Measurements from ENCODE around the gene LGI2. TPM values are rescaled to one million over a fixed set of nuclear protein-coding genes. Genes with fewer than 3 reads are reported as not detected.
A peak's percentile ranks its signal among the peaks of the same experiment; 100 is the strongest.
"Not testable (repeated sequence)": the region's sequence is repeated elsewhere in the genome, so short reads cannot be mapped to it uniquely, and the experiment has no call there.

Gene LGI2
- polyA plus RNA-seq, 1 donor, result 4.4 TPM

DNA sequence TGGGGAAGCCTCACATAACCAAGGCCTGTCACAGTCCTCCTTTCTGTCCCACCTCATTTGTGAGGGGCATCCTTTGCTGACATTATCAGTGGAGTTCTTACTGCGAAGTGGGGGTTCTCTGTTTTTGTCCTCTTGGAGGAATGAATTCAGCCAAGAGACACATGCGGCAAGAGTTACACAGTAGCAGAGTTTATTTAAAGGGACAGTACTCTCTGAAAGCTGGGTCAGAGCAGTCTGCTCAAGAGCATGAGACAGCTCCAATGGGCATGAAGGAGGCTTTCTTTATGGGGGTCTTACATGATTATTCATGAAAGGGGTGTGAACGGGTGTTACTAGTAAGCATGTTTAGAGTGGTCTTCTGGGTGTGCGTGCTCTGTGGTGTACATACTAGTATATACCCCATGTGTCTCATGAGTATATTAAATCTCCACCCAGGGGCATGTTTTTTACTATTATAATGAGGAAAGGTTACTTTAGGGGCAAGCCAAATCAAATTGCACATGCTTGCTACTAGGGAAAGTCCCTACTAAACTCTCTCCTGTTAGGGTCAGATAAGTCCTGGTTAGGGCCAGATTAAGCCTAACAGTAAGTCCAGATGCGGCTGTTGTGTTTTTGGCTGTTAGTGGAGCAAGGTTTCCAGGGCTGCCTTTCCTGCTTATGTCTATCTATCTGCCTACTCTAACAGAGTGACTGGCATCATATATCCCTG lies 19.8 kb upstream of the LGI2 start:
- no peak for DNase-seq (ENCODE audit: low read depth)

DNA sequence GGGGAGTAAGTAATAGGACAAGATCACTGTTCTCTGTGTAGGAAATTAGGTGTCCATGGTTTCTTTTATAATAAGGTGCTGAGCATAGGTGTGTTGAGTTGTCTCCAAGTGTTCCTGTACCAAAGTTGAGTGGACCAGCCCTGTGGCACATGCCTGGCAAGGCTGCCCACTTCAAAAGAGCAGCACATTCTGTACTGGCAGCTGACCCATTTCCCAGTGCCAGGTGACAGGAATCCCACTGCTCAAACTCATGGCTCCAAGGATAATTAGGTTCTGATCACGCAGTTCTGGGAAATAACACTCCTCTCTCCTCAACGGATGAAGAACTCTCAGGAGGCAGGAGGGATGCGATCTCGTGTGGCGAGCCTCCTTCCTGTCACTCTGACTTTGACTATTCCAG lies 12.8 kb upstream of the LGI2 start:
- no peak for DNase-seq (ENCODE audit: low read depth)

DNA sequence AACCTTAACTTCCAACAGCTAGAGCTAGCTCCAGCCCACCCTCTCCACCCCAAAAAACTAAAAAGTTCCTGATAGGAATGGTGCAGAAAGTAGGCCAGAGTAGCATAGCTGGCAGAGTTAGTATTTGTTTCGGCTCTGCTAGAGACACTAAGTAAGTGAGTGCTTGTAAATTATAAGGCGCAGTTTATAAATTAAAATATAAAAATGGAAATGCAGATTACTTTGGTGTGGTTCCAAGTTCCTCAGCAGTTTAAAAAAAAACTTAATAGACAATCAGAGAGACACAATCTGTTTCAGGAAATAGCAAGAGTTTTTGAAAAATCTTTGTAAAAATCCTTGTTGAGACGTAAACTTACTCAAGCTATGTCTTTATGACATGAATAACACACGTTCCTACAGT lies 2.8 kb upstream of the LGI2 start:
- no peak for DNase-seq (ENCODE audit: low read depth)

DNA sequence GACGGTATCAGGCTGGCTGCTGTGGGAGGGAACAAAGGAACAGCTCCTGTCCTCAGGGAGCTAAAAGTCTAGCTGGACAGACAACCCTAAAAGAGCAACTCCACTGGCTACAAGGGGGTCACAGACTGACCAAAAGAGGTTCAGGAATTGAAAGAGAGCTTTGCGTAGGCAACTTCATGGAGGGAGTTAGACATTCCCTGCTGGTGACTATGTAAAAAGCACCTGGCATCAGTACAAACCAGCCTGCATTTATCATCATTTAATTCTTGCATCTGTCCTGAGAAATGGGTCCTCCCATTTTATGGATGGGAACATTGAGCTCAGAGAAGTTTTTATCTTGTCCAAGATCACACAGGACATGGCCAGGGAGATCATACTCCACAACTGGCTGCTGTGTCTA lies 1.4 kb upstream of the LGI2 start:
- no peak for DNase-seq (ENCODE audit: low read depth)

DNA sequence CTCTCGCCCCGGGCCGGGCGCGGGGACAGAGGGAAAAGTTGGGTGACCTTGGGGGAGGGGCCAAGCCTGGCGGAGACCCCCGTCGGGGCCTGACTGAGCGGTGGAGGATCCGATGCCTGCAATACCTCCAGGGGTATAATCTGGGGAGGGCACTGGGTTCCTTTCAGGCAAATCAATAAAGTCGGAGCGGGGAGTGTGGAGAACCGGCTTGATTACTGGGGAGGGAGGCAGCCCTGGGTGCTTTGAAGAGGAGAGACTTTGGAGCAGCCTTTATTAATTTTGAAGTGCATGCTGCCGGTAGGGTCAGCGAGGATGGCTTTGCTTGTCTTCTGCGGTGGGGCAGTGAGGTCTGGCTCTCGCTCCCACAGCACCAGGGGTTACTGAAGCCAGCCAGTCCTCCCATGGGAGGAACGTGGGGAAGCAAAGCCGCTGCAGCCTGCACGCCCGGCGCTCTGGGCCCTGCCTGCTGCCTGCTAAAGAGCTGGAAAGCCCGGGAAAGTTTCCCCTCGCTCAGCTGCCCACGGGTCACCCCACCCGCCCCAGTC lies 403 bp upstream of the LGI2 start:
- no peak for DNase-seq (ENCODE audit: low read depth)

DNA sequence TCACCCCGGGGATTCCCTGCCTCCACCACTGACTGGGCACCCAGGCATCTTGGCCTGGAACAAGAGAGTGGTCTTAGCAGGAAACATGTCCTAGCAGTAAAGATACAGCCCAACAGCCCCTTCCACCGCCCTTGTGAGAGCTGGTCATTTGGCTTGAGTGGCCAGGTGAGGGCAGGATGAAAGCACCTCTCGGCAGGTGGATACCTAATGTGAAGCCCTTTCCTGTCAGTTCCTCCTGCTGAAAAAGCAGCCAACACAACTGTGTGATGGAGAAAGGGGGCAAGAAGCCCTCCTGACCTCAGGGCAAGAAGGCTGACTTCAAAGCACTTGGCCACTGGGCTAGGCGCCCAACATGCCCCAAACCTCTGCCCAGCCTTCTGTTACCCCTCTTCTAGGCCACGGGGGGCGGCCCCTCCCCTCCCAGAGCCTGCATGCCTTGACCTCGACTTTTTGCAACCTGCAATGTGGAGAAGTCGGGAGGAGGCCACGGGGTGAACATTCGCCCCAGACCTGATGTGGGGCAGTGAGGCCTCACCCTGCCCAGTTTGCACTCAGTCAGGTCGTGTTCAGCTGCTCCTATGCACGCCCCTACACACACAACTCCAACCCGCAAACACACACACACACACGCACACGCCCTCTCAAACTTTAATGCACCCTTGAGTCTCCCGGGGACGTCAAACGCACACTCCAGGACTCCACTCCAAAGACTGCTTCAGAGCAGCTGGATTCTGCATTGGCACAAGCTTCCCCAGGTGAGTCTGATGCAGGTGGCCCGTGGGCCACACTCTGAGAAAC lies 1.1 kb downstream of the LGI2 start:
- no peak for DNase-seq (ENCODE audit: low read depth)

DNA sequence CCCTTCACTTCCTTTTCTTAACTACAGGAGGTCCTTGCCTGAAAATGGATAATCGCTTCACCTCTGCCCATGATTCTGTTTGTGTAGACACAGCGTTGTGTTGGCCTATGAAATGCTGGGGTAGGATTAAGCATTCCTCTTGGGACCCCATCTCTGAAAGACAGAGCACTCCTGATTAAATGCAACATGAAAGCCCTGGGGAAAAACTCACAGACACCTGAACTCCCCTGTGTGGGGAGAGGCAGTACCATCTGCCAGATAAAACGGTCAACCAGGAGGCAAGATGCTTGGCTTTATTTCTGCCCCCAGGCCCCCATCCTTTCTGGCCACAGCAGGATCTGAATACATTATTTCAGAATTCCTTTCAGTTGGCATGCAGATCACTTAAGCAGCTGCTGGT lies 1.9 kb downstream of the LGI2 start:
- no peak for DNase-seq (ENCODE audit: low read depth)

DNA sequence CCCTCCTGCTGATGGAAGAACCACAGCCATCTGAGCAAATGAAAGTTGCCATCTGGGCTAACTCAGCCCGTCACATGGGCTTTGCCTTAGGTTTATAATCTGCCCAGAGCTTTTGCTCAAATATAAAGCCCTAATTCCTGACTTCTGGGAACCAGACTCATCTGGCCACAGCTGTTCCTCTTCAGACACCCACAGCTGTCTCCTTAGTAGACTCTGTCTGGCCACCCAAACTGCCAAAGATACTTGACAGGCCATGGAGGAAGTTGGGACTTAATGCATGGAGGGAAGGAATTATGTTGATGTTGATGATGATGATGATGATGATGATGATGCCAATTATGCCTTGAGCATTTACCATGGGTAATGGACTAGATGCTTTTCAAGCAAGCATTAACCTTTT lies 8.0 kb downstream of the LGI2 start:
- no peak for DNase-seq (ENCODE audit: low read depth)

DNA sequence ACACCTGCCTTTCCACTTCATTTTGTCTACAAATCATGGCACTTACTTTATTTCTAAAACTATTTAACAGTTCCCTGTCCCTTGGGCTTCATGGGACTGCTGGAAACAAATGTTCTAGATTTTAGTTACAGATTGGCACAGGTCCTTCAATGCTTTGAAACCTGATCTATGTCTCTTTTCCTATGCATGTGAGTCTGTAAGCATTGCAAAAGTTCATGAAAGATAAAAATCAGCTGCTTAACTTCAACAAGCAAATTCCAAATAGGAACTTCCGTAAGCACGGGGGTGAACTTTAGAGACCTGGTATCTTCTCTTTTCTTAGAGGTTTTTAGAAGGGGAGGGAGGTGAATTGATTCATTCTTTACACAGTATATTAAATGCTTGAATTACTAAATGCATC lies 9.5 kb downstream of the LGI2 start:
- DNase-seq (ENCODE audit: low read depth), result no peak

DNA sequence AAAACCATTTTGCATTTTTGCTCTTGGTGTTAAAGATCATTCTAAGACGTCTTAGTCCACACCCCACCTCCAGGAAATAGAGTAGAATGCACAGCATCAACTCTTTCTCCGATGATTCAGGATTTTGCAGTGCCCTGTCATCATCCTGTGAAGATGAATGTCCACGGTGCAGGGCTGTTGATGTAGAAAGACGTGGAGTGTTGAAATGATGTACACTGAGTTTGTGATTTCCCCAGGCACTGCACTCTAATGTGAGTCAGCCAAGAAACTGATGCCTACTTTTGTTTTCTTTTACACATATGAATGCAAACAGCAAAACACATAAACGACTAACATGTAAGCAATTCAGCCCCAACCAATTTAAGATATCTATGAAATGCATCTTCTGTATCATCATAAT lies 10.5 kb downstream of the LGI2 start:
- DNase-seq (ENCODE audit: low read depth), result no peak

DNA sequence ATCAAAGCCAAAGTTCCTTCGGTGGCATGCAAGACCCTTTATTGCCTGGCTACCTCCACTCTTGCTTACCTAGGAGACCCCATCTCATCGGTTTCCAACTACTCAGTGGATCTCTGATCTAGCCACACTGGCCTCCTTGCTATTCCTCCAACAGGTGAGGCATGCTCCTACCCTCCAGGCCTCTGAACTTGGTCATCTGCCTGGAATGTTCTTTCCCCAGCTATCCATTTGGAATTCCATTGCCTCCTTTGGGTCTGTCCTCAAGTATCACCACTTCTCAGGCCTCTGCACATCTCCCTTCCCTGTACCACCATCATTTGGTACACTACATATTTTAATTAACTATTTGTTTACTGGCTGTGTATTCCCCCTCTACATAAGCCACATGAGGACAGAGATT lies 11.2 kb downstream of the LGI2 start:
- DNase-seq (ENCODE audit: low read depth), result no peak

DNA sequence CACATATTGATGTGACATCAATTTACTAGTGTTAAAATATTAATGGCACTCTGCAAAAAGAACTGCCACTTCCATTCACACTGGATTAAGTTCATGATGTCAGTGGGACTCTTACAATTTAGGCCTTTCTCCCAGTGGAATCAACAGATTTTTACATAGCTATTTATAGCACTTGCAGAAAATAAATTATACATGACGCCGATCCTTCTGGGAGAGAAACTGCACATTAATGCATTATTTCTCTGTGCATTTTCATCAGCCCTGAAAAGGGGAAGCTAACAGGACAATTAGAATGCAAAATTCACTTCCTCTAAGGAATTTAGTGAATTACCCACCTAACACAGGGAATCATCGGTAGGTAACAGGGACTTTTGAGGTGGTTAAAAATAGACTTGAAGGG lies 15.7 kb downstream of the LGI2 start:
- DNase-seq (ENCODE audit: low read depth), result no peak

DNA sequence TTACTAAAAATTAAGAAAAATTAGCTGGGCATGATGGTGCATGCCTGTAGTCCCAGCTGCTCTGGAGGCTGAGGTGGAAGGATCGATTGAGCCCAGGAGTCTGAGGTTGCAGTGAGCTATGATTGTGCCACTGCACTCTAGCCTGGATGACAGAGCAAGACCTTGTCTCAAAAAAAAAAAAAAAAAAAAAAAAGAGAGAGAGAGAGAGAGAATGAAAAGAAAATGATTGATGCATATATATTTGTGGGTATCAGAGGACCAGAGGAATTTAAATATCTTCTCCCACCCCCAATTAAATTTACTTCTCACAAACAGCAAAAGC lies 16.1 kb downstream of the LGI2 start:
- not testable (repeated sequence) for DNase-seq (ENCODE audit: low read depth)

DNA sequence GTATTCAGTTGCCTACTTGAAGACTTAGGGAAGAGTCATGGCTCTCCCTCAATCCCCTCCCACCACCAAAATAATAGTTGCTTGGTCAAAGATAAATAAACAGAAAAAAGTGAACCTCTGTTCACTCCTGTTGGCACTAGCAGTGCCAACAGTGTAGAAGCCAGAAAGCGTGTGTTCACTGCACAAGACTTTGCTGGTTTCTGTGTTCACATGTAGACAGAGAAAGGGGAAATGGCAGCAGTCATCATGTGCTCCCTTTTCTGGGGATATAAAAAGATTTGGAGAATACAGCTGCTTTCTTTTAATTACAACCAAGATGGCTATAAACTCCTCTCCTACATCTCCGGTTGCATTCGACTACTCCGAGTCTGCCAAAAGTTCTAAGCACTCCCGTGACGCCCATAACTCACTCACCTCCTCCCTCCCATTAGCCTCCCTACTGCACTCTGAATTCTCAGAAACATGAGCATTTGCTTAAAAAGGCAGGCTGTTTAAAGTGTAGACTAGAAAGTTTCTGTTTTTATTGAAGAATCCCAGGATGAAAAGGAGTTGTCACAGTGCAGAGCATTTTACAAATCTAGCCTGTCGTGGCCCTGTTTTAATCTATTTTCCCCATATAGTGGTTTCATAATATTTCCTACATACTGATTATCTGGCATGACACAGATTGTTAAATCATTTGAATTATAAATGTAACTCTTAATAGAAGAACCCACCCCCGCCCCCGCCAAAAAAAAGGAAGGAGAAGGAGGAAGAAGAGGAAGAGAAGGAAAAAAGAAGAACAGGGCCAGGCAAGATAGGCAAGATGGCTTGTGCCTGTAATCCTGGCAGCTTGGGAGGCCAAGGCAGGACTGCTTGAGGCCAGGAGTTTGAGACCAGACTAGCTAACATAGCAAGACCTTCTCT lies 16.7 kb downstream of the LGI2 start:
- peak; percentile 74 for DNase-seq (ENCODE audit: low read depth)

DNA sequence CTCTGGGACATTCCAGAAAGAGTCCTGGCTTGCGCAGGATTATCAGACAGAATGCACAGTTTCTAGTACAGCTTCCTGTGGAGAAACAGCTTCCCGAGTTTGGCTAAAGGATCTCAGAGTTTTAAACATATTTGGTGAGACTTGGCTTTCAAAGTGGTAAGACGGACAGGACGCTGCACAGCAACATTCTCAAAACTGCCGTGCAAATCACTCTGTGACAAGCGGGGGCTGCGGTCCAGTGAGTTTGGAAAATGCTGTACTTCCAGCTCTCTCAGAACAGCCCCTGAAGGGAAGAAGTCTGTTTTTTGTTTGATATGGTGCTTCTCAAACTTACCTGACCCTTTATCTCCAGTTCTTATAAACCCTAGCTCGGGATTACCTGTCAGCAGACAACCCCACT lies 18.1 kb downstream of the LGI2 start:
- DNase-seq (ENCODE audit: low read depth), result no peak

DNA sequence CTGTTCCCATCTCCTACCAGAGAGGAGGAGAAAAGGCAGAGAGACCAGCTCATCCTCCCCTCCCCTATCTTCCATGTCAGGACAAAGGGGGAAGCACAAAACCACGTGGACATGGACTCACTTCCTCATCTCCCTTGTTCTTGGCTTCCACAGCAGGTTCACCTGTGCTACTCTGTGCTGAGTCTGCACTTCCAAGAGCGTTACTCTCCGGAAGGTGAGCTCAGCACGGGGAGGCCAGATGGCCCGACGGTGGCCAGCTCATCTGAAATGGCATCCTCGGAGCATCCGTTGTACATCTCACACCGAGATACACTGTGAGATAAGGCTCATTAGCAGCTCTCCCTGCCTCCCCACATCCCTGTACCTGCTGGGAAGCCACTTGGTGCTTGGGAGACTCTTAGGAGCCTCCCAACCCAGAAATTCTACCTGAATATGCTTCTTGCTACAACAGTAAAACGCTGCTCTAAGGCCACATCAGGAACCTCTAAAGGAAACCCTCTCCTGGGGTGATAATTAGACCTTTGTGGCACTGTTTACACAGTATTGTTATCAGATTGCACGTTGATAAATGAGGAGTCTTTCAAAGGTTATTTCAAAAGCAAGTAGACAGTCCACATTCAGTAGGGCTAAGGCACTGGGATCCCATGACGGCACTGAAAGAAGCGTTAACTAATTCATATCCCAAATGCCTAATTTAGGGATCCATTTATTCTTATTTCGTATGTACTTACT lies 19.4 kb downstream of the LGI2 start:
- DNase-seq (ENCODE audit: low read depth), result no peak

DNA sequence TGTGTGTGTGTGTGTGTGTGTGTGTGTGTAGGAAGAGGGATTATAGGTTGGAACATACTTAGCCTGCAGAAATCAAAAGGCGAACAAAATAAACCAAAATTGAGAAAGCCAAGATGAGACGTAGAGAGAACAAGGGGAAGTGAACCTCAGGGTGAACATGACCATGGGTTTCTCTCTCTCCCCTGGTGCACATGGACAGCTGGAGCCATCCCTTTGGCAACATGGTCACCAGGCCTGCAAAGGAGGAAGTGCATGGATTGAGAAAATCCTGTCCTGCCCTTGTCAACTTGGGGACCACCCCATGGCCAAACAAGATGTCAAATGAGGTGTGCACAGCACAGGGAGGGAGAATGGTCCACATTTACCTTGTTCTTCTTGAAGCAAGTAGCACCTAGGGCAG lies 23.1 kb downstream of the LGI2 start:
- DNase-seq (ENCODE audit: low read depth), result no peak

DNA sequence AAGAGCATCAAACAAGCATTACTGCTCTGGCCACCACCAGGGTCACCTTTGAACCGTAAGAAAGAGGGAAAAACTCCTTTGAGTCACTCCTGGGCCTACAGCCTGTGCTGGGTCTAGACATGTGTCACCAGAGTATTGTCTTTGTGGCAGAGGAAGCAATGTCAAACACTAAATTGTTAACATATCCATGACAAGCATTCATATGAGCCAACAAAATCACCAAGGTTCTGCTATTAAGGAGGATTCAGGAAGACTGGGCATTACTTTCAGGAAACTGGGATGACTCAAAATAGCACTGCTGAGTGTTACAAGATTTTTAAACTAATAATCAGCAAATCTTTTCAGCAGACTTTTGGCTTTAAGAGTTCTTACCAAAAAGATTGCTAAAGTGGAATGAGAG lies 28.1 kb downstream of the LGI2 start:
- DNase-seq (ENCODE audit: low read depth), result no peak

DNA sequence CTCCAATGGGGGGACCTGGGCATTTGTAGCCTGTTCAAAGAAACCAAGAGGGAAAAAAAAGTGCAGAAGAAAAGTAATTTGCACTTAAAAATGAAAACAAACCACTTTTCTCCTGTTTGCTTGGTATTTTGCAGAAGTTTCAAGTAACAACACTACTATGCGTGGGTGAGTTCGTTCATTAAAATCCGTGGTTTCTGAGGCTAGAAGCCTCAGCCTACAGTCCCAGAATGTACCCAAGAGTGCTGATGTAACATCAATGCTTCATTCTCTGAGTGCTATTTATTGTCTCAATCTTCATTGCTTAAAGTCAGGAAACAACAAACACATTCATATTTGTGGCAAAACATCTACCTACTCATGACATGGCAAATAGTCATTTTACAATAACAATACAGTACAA lies 29.2 kb downstream of the LGI2 start:
- DNase-seq (ENCODE audit: low read depth), result no peak

DNA sequence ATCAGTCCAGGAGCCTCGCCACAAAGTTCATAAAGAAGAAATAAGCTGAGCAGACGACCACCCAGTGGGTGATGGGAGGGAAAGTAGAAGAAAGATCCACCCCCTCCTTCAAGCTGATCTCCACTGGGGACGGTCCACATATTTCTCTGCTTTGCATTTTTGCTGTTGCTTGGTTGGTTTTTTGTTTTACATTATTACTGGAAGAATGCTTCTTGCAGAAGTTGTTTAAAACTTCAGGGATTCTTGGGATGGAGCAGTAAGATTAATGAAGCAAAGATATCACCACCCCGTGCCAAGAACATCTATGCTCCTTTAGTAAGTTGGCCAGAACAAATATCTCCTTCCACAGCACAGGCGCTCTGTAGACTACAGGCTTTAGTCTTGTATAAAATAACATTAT lies 30.1 kb downstream of the LGI2 start:
- no peak for DNase-seq (ENCODE audit: low read depth)

DNA sequence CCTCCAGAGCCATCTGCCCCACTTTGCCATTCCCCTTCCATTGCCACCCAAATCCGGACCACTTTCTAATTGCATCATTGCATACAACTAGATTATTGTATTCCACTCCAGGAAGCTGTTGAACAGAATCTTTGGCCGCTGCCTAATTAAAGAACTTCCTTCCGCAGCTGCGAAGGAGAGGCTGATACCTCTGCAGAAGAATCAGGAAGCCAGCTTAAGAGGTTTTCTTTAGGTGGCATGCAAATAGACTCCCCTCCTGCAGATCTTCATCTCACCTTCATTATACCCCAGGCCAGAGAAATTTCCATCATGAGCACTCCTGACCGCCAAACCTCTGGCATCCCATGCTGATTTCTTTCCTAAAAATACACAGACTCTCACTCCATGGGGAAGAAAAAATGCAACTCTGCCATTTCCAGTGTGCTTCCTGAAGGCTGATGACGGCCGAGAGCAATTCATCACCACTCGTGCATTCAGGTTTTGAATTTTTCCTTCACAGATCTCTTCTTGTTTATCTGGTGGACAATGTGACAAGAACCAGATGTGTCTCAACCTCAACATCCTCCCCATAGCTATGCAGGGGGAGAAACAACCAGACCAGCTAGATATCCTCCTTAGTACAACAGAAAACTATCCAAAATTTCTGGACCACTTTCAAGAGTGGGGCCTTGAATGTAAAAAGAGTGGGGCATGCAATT lies 31.2 kb downstream of the LGI2 start:
- DNase-seq (ENCODE audit: low read depth), result no peak

All from forelimb muscle (tissue), 1 donor.